ENCODE measurements around the gene SLC47A1.
"Not testable (repeated sequence)": the region's sequence is repeated elsewhere in the genome, so short reads cannot be mapped to it uniquely, and the experiment has no call there.

Gene SLC47A1

DNA sequence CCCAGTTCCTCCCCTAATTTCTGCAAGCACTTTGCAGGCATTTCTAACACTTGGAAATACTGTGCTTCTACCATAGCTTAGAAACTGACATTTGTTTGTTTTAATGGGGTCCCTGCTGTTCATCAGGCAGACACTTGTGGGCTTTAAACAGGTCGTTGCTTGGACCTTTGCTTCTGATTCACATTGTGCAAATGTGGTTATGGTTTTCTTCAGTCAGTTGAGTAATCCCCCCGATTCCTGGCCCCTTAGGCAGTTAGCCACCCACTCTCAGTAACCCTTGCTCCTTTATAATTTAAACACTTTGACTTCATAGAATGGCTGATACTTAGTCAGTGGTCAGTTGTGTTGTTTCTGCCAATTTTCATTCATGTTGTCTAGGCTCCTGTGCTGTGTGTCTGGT, 39.4 kb downstream of the SLC47A1 start:
- Histone ChIP-seq H3K4me1 (ENCODE audit: insufficient read depth, poor library complexity, severe bottlenecking) (no peaks in the 10 kb centered on the region), H3K27me3 (ENCODE audit: insufficient read depth, poor library complexity, severe bottlenecking) (no peaks in the 10 kb centered on the region), H3K4me3 (ENCODE audit: severe bottlenecking) (no peak overlapping the region), H3K36me3 (ENCODE audit: low read depth) (no peaks in the 10 kb centered on the region), H3K27ac (ENCODE audit: poor library complexity, severe bottlenecking) (no peak overlapping the region), H3K9me3 (ENCODE audit: severe bottlenecking) (no peaks in the 10 kb centered on the region)
- ATAC-seq (ENCODE audit: low read depth), result no peak
- TF ChIP-seq, protein P1, sequence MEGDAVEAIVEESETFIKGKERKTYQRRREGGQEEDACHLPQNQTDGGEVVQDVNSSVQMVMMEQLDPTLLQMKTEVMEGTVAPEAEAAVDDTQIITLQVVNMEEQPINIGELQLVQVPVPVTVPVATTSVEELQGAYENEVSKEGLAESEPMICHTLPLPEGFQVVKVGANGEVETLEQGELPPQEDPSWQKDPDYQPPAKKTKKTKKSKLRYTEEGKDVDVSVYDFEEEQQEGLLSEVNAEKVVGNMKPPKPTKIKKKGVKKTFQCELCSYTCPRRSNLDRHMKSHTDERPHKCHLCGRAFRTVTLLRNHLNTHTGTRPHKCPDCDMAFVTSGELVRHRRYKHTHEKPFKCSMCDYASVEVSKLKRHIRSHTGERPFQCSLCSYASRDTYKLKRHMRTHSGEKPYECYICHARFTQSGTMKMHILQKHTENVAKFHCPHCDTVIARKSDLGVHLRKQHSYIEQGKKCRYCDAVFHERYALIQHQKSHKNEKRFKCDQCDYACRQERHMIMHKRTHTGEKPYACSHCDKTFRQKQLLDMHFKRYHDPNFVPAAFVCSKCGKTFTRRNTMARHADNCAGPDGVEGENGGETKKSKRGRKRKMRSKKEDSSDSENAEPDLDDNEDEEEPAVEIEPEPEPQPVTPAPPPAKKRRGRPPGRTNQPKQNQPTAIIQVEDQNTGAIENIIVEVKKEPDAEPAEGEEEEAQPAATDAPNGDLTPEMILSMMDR (IDR thresholded peaks at IDR 0.05; ENCODE audit: poor library complexity, severe bottlenecking), result no peak
- DNase-seq (ENCODE audit: low spot score), result no peak

DNA sequence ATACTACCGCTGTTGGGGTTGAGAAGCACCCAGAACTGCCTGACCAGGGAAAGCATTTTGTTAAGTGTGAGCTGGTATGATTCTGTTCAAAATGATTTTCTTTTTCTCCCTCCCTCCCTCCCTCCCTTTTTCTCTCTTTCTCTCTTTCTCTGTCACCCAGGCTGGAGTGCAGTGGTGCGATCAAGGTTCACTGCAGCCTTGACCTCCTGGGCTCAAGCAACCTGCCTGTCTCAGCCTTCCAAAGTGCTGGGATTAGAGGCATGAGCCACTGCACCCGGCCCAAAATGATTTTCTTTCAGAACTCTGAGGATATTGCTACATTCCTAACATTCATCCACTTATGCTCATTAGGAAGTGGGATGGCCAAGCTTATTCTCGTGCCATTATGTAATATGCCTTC, 41.3 kb downstream of the SLC47A1 start:
- H3K4me1 ChIP-seq (ENCODE audit: insufficient read depth, poor library complexity, severe bottlenecking), result no peaks in the 10 kb centered on the region
- TF ChIP-seq, protein P1 (IDR thresholded peaks at IDR 0.05; ENCODE audit: poor library complexity, severe bottlenecking), result no peak
- H3K27me3 ChIP-seq (ENCODE audit: insufficient read depth, poor library complexity, severe bottlenecking), result peaks cover 8% of the 10 kb centered on the region
- no peaks in the 10 kb centered on the region for H3K36me3 ChIP-seq (ENCODE audit: low read depth)
- H3K4me3 ChIP-seq (ENCODE audit: severe bottlenecking), result no peak overlapping the region
- H3K9me3 ChIP-seq (ENCODE audit: severe bottlenecking), result no peaks in the 10 kb centered on the region
- DNase-seq (ENCODE audit: low spot score) (no peak), ATAC-seq (ENCODE audit: low read depth) (no peak)
- no peak overlapping the region for H3K27ac ChIP-seq (ENCODE audit: poor library complexity, severe bottlenecking)

DNA sequence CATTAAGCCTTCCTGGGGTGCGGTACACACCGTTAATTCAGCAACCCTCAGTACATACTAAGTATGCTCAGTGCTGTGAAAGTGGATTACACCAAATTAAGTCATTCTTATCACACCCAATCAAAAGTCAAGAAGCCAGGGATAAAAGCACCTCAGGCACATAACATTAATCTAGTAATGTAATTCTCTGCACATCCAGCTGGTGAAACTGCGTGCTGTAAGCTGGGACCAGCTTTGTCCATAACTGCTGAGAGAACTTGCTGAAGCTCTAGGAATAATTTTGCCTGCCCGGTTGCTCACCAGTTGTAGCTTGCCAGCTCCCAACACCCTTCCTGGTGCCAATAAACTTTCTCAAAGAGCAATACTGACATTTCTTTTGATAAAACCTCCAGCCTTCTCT, 44.9 kb downstream of the SLC47A1 start:
- Histone ChIP-seq H3K4me1 (ENCODE audit: insufficient read depth, poor library complexity, severe bottlenecking) (no peaks in the 10 kb centered on the region), H3K36me3 (ENCODE audit: low read depth) (no peaks in the 10 kb centered on the region), H3K4me3 (ENCODE audit: severe bottlenecking) (no peak overlapping the region), H3K9me3 (ENCODE audit: severe bottlenecking) (no peaks in the 10 kb centered on the region), H3K27me3 (ENCODE audit: insufficient read depth, poor library complexity, severe bottlenecking) (peaks cover 14% of the 10 kb centered on the region), H3K27ac (ENCODE audit: poor library complexity, severe bottlenecking) (no peak overlapping the region)
- ATAC-seq (ENCODE audit: low read depth), result no peak; the same call in 2 of the 3 replicates
- TF ChIP-seq, protein P1 (IDR thresholded peaks at IDR 0.05; ENCODE audit: poor library complexity, severe bottlenecking), result no peak
- no peak for DNase-seq (ENCODE audit: low spot score)

DNA sequence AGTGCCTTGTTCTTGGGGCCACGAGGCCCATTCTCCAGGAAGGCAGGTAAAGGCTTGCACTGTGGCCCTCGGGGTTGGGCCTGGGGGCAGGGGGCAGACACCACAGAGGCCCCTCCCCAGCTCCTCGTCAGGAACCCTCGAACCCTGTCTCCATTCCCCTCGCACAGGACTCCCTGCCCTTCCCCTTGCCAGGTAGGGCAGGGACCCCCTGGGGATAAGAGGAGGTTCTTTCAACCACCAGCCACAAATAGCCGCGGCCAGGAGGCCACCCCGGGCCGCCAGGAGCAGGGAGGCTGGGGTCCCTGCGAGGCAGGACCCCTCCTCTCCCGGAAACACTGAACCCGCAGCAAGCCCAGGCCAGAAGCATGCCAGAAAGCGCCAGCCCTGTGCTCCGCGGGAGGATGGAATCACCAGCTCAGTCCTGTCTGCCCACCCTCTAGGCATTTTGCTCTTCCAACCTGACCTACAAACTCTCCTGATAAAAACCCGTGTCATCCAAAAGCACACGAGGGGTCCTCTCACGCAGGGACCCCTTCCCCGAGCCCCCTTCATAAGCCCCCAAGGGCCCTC, 45.6 kb downstream of the SLC47A1 start:
- Histone ChIP-seq H3K9me3 (ENCODE audit: severe bottlenecking) (no peaks in the 10 kb centered on the region), H3K27me3 (ENCODE audit: insufficient read depth, poor library complexity, severe bottlenecking) (peaks cover 14% of the 10 kb centered on the region), H3K36me3 (ENCODE audit: low read depth) (no peaks in the 10 kb centered on the region), H3K4me3 (ENCODE audit: severe bottlenecking) (no peak overlapping the region), H3K4me1 (ENCODE audit: insufficient read depth, poor library complexity, severe bottlenecking) (no peaks in the 10 kb centered on the region), H3K27ac (ENCODE audit: poor library complexity, severe bottlenecking) (no peak overlapping the region)
- TF ChIP-seq, protein P1 (IDR thresholded peaks at IDR 0.05; ENCODE audit: poor library complexity, severe bottlenecking), result no peak
- ATAC-seq (ENCODE audit: low read depth), result no peak
- no peak for DNase-seq (ENCODE audit: low spot score)

DNA sequence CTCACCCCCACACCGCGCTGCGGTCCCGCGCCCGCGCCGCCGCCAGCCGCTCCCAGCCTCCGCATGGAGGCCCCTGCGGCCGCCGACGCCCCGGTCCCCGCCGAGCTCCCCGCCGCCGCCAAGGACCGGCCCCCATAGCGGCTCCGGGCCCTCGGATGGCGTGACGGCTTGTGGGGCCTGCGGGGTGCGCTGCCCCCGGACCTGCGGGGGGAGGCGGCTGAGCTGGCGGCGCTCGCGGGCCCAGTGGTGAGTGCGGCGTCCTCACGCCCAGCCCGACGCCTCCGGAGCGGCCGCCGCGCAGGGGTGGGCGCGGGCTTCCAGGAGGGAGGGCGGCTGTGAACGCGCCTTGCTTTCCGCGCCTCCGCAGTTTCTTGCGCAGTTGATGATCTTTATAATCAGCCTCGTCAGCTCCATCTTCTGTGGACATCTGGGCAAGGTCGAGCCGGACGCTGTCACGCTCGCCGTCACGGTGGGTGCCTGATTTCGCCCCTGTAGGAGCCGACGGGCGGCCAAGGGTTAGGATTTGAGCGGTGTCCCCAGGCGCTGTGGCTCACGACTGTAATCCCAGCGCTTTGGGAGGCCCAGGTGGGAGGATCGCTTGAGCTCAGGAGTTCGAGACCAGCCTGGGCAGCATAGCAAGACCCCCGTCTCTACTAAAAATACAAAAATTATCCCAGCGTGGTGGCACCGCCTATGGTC, 46.4 kb downstream of the SLC47A1 start:
- H3K36me3 ChIP-seq (ENCODE audit: low read depth), result no peaks in the 10 kb centered on the region
- H3K27me3 ChIP-seq (ENCODE audit: insufficient read depth, poor library complexity, severe bottlenecking), result peaks cover 14% of the 10 kb centered on the region
- ATAC-seq (ENCODE audit: low read depth), result peak; percentile 50
- DNase-seq (ENCODE audit: low spot score), result no peak
- H3K4me3 ChIP-seq (ENCODE audit: severe bottlenecking), result peak overlapping the region; percentile 19
- H3K27ac ChIP-seq (ENCODE audit: poor library complexity, severe bottlenecking), result no peak overlapping the region
- no peaks in the 10 kb centered on the region for H3K4me1 ChIP-seq (ENCODE audit: insufficient read depth, poor library complexity, severe bottlenecking)
- TF ChIP-seq, protein P1 (IDR thresholded peaks at IDR 0.05; ENCODE audit: poor library complexity, severe bottlenecking), result no peak
- no peaks in the 10 kb centered on the region for H3K9me3 ChIP-seq (ENCODE audit: severe bottlenecking)

DNA sequence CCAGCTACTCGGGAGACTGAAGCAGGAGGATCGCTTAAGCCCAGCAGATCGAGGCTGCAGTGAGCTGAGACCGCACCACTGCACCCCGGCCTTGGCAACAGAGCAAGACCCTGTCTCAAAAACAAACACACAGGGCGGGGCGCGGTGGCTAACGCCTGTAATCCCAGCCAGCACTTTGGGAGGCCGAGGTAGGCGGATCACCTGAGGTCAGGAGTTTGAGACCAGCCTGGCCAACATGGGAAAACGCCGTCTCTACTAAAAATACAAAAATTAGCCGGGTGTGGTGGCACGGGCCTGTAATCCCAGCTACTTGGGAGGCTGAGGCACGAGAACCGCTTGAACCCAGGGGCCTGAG, 46.9 kb downstream of the SLC47A1 start:
- ATAC-seq (ENCODE audit: low read depth); H3K4me1 ChIP-seq (ENCODE audit: insufficient read depth, poor library complexity, severe bottlenecking); H3K27ac ChIP-seq (ENCODE audit: poor library complexity, severe bottlenecking); H3K36me3 ChIP-seq (ENCODE audit: low read depth); H3K9me3 ChIP-seq (ENCODE audit: severe bottlenecking); H3K4me3 ChIP-seq (ENCODE audit: severe bottlenecking); DNase-seq (ENCODE audit: low spot score): not testable (repeated sequence)
- H3K27me3 ChIP-seq (ENCODE audit: insufficient read depth, poor library complexity, severe bottlenecking), result peaks cover 14% of the 10 kb centered on the region

DNA sequence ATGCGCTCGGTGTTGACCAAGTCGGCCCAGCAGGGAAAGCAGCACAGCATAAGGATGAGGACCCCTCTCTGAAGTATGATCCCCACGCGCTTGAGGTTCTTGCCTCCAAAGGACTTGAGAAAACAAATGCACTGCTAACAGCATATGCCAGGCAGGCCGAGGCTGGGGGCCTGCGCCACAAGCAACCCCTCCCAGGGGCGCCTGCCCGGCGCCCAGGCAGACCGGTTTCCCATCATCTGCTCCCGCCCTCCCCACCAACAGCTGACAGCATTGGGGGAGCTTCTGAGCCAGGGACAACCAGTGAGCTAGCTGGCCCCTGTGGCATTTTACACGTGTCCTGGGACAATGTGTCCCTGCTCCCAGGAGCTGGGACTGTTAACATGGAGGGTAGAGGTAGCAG, 48.5 kb downstream of the SLC47A1 start:
- not testable (repeated sequence) for H3K27ac ChIP-seq (ENCODE audit: poor library complexity, severe bottlenecking); H3K4me1 ChIP-seq (ENCODE audit: insufficient read depth, poor library complexity, severe bottlenecking); H3K4me3 ChIP-seq (ENCODE audit: severe bottlenecking); DNase-seq (ENCODE audit: low spot score); H3K9me3 ChIP-seq (ENCODE audit: severe bottlenecking); H3K36me3 ChIP-seq (ENCODE audit: low read depth); ATAC-seq (ENCODE audit: low read depth)
- peaks cover 14% of the 10 kb centered on the region for H3K27me3 ChIP-seq (ENCODE audit: insufficient read depth, poor library complexity, severe bottlenecking)

Data from RWPE2 (cell line).